ENCODE results near the gene CEP290. TPM values are rescaled to one million over a fixed set of nuclear protein-coding genes. Genes with fewer than 3 reads are reported as not detected.

The CEP290 gene
- total RNA-seq, 2 donors from 2014 or later = 19.1 to 34.8 TPM

GRCh38 chr12:88132392-88132791, 9.5 kb downstream of the CEP290 start:
- Histone ChIP-seq H3K9me3 (ENCODE audit: control insufficient read depth, low read length) (no peaks in the 10 kb centered on the region), H3K4me3 (ENCODE audit: low read length) (no peak overlapping the region), H3K4me1 (ENCODE audit: control insufficient read depth, insufficient read depth, low read length) (no peaks in the 10 kb centered on the region), H3K9ac (ENCODE audit: extremely low read depth, low read length, poor library complexity, severe bottlenecking) (no peak overlapping the region), H3K36me3 (ENCODE audit: control insufficient read depth, insufficient read depth, low read length) (peaks cover 19% of the 10 kb centered on the region), H3K27me3 (ENCODE audit: control insufficient read depth, insufficient read depth, low read length, poor library complexity, severe bottlenecking) (no peaks in the 10 kb centered on the region), H3K27ac (ENCODE audit: low read depth, low read length) (no peak overlapping the region)
- Mint-ChIP-seq H3K36me3 (ENCODE audit: low read depth) (peaks cover 30% of the 10 kb centered on the region), H3K4me3 (no peak overlapping the region), H3K27me3 (ENCODE audit: insufficient read depth) (no peaks in the 10 kb centered on the region), H3K27ac (no peak overlapping the region), H3K4me1 (no peaks in the 10 kb centered on the region), H3K9me3 (no peaks in the 10 kb centered on the region)
- TF ChIP-seq CTCF (conservative IDR thresholded peaks at IDR 0.05) = no peak
- DNase-seq = no peak

DNA sequence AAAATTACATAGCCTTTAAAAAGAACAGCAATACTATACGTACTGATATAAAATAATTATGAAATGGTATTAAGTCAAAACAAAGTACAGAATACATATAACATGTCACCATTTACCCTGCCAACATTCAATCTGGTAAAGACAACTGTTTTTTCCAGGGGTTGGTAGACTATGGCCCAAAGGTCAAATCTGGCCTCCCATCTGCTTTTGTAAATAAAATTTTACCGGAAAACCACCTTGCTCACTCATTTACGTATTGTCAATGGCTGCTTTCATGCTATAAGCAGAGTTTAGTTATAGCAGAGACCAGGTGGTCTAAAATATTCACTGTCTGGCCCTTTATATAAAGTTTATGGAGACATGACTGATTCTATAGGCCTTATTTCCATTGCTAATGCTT, 14.0 kb downstream of the CEP290 start:
- 100% methylated on average over 2 of the region's 3 CpGs for WGBS, 2 experiments (ENCODE audit: insufficient coverage in 1 of 2, insufficient read length in 1 of 2)
- Histone ChIP-seq H3K36me3 (ENCODE audit: control insufficient read depth, insufficient read depth, low read length) (peaks cover 18% of the 10 kb centered on the region), H3K9ac (ENCODE audit: extremely low read depth, low read length, poor library complexity, severe bottlenecking) (no peak overlapping the region)

DNA sequence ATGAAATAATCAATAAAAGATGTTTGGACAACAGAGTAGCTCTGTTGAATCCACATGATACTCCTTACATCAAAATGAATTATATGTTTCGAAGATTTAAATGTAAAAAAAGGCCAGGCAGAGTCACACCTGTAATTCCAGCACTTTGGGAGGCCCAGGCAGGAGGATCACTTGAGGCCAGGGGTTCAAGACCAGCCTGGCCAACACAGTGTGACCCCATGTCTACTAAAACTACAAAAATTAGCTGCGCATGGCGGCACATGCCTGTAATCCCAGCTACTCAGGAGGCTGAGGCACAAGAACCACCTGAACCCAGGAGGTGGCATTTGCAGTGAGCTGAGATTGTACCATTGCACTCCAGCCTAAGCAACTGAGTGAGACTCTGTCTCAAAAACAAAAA, 14.8 kb downstream of the CEP290 start:
- H3K27ac ChIP-seq (ENCODE audit: low read depth, low read length) = no peak overlapping the region
- Mint-ChIP-seq H3K27ac (no peak overlapping the region), H3K36me3 (ENCODE audit: low read depth) (peaks cover 9% of the 10 kb centered on the region), H3K27me3 (ENCODE audit: insufficient read depth) (no peaks in the 10 kb centered on the region), H3K4me3 (no peak overlapping the region), H3K4me1 (no peaks in the 10 kb centered on the region), H3K9me3 (no peaks in the 10 kb centered on the region)
- DNase-seq = no peak
- H3K9ac ChIP-seq (ENCODE audit: extremely low read depth, low read length, poor library complexity, severe bottlenecking) = no peak overlapping the region
- TF ChIP-seq CTCF (conservative IDR thresholded peaks at IDR 0.05) = no peak
- WGBS, 2 experiments (ENCODE audit: insufficient coverage in 1 of 2, insufficient read length in 1 of 2) = 85 to 99% methylated on average over 3 of the region's 3 CpGs
- H3K36me3 ChIP-seq (ENCODE audit: control insufficient read depth, insufficient read depth, low read length) = peaks cover 18% of the 10 kb centered on the region
- H3K9me3 ChIP-seq (ENCODE audit: control insufficient read depth, low read length) = no peaks in the 10 kb centered on the region
- H3K4me1 ChIP-seq (ENCODE audit: control insufficient read depth, insufficient read depth, low read length) = no peaks in the 10 kb centered on the region
- H3K27me3 ChIP-seq (ENCODE audit: control insufficient read depth, insufficient read depth, low read length, poor library complexity, severe bottlenecking) = no peaks in the 10 kb centered on the region
- H3K4me3 ChIP-seq (ENCODE audit: low read length) = no peak overlapping the region

More for the DNA sequence above, 14.0 kb downstream of the CEP290 start:
- H3K4me3 ChIP-seq (ENCODE audit: low read length) = no peak overlapping the region
- H3K27me3 ChIP-seq (ENCODE audit: control insufficient read depth, insufficient read depth, low read length, poor library complexity, severe bottlenecking) = no peaks in the 10 kb centered on the region
- peaks cover 16% of the 10 kb centered on the region for H3K36me3 Mint-ChIP-seq (ENCODE audit: low read depth)
- H3K9me3 Mint-ChIP-seq = no peaks in the 10 kb centered on the region
- H3K9me3 ChIP-seq (ENCODE audit: control insufficient read depth, low read length) = no peaks in the 10 kb centered on the region
- H3K27ac Mint-ChIP-seq = no peak overlapping the region
- H3K4me3 Mint-ChIP-seq = no peak overlapping the region
- no peaks in the 10 kb centered on the region for H3K4me1 Mint-ChIP-seq
- H3K4me1 ChIP-seq (ENCODE audit: control insufficient read depth, insufficient read depth, low read length) = no peaks in the 10 kb centered on the region
- no peak for DNase-seq
- no peak overlapping the region for H3K27ac ChIP-seq (ENCODE audit: low read depth, low read length)
- no peaks in the 10 kb centered on the region for H3K27me3 Mint-ChIP-seq (ENCODE audit: insufficient read depth)
- TF ChIP-seq CTCF (conservative IDR thresholded peaks at IDR 0.05) = no peak

Measured in endodermal cell (in vitro differentiated cells).